MM.1S (cell line): ENCODE measurements around the gene FKBP7.

ENCODE experiments used
- DNase-seq: peaks from one replicate; pipeline ENCODE4 v3.0.0-alpha.2; 2015
- H2AFZ ChIP-seq: fragments of 300-600 bp; sonication (generic); 2 replicates; pipeline ENCODE4 v1.6.0; 2016; ENCODE audit warnings: antibody characterized with exemption, low read length
- H3F3A ChIP-seq: fragments of 300-600 bp; sonication (generic); 2 replicates; pipeline ENCODE4 v1.6.1; 2016; ENCODE audit warnings: mild to moderate bottlenecking, antibody characterized with exemption, low read length, moderate library complexity, mixed read lengths; ENCODE audit not compliant: insufficient read depth
- H3K27ac ChIP-seq: fragments of 300-600 bp; sonication (generic); 2 replicates; pipeline ENCODE4 v1.5.1; 2016; ENCODE audit warnings: mild to moderate bottlenecking, low read length
- H3K27me3 ChIP-seq: fragments of 300-600 bp; sonication (generic); replicated peaks from 2 replicates; pipeline ENCODE4 v1.6.0; 2016; ENCODE audit warnings: low read length; ENCODE audit not compliant: insufficient read depth
- H3K36me3 ChIP-seq: fragments of 300-600 bp; sonication (generic); replicated peaks from 2 replicates; pipeline ENCODE4 v1.6.1; 2016; ENCODE audit warnings: mild to moderate bottlenecking, low read length, mixed read lengths; ENCODE audit not compliant: insufficient read depth
- H3K4me1 ChIP-seq: fragments of 300-600 bp; sonication (generic); 2 replicates; pipeline ENCODE4 v1.6.1; 2016; ENCODE audit warnings: low read length, mixed read lengths
- H3K4me2 ChIP-seq: fragments of 300-600 bp; sonication (generic); 2 replicates; pipeline ENCODE4 v1.6.0; 2016; ENCODE audit warnings: low read depth, low read length
- H3K4me3 ChIP-seq: fragments of 300-600 bp; sonication (generic); 2 replicates; pipeline ENCODE4 v1.5.1; 2016; ENCODE audit warnings: low read length, mixed read lengths
- H3K79me2 ChIP-seq: fragments of 300-600 bp; sonication (generic); 2 replicates; pipeline ENCODE4 v1.6.1; 2016; ENCODE audit warnings: mixed run types, low read length, mixed read lengths
- H3K9ac ChIP-seq: fragments of 300-600 bp; sonication (generic); 2 replicates; pipeline ENCODE4 v1.6.1; 2016; ENCODE audit warnings: low read length, mixed read lengths
- H3K9me2 ChIP-seq: fragments of 300-600 bp; sonication (generic); replicated peaks from 2 replicates; pipeline ENCODE4 v1.6.1; 2016; ENCODE audit warnings: mild to moderate bottlenecking, low read length, mixed read lengths; ENCODE audit not compliant: insufficient read depth
- H3K9me3 ChIP-seq: fragments of 300-600 bp; sonication (generic); replicated peaks from 2 replicates; pipeline ENCODE4 v1.6.1; 2016; ENCODE audit warnings: mild to moderate bottlenecking, low read length, mixed read lengths; ENCODE audit not compliant: insufficient read depth
- H4K20me1 ChIP-seq: fragments of 300-600 bp; sonication (generic); 2 replicates; pipeline ENCODE4 v1.6.1; 2016; ENCODE audit warnings: mild to moderate bottlenecking, low read length, moderate library complexity, mixed read lengths; ENCODE audit not compliant: insufficient read depth
- CTCF ChIP-seq: fragments of 300-600 bp; sonication (generic); IDR thresholded peaks from 2 replicates; pipeline ENCODE4 v1.5.1; 2016; ENCODE audit warnings: antibody characterized with exemption, low read length, mixed read lengths
- EZH2 ChIP-seq: fragments of 300-600 bp; sonication (generic); optimal IDR thresholded peaks from 2 replicates; pipeline ENCODE3; 2017; ENCODE audit warnings: low read depth, mild to moderate bottlenecking, antibody characterized with exemption, low read length, mixed read lengths
- EZH2phosphoT487 ChIP-seq: fragments of 300-600 bp; sonication (generic); IDR thresholded peaks from 2 replicates; pipeline ENCODE4 v1.6.1; 2018; ENCODE audit warnings: antibody characterized with exemption, low read length

FKBP7 gene

GRCh38 chr2:178441426-178441825, 37.0 kb downstream of the FKBP7 start:
- Histone ChIP-seq H3K9me3 (no peaks in the 10 kb centered on the region), H3F3A (no peaks in the 10 kb centered on the region), H3K27me3 (no peaks in the 10 kb centered on the region), H3K4me3 (no peak overlapping the region), H3K4me2 (no peak overlapping the region), H3K79me2 (no peaks in the 10 kb centered on the region), H2AFZ (no peak overlapping the region), H3K9ac (no peak overlapping the region), H4K20me1 (no peaks in the 10 kb centered on the region), H3K9me2 (no peaks in the 10 kb centered on the region), H3K27ac (no peak overlapping the region), H3K36me3 (peaks cover 1% of the 10 kb centered on the region; the same call in 1 of the 2 replicates), H3K4me1 (no peaks in the 10 kb centered on the region)
- no peak for TF ChIP-seq EZH2
- TF ChIP-seq CTCF, result no peak
- no peak for TF ChIP-seq EZH2phosphoT487
- no peak for DNase-seq

GRCh38 chr2:178436662-178437061, 41.7 kb downstream of the FKBP7 start:
- no peaks in the 10 kb centered on the region for H4K20me1 ChIP-seq
- H3K4me1 ChIP-seq, result no peaks in the 10 kb centered on the region
- no peaks in the 10 kb centered on the region for H3K9me2 ChIP-seq
- DNase-seq, result no peak
- TF ChIP-seq EZH2 (no peak), CTCF (no peak), EZH2phosphoT487 (no peak)
- no peak overlapping the region for H3K4me3 ChIP-seq
- H3K36me3 ChIP-seq, result peaks cover 6% of the 10 kb centered on the region; the same call in 1 of the 2 replicates
- no peaks in the 10 kb centered on the region for H3F3A ChIP-seq
- no peaks in the 10 kb centered on the region for H3K27me3 ChIP-seq
- H3K79me2 ChIP-seq, result no peaks in the 10 kb centered on the region
- H3K9me3 ChIP-seq, result no peaks in the 10 kb centered on the region
- H2AFZ ChIP-seq, result no peak overlapping the region
- H3K27ac ChIP-seq, result no peak overlapping the region
- H3K9ac ChIP-seq, result no peak overlapping the region
- no peak overlapping the region for H3K4me2 ChIP-seq

GRCh38 chr2:178429336-178429735, 49.1 kb downstream of the FKBP7 start:
- no peak overlapping the region for H3K4me3 ChIP-seq
- no peaks in the 10 kb centered on the region for H3K4me1 ChIP-seq
- H3K27ac ChIP-seq, result no peak overlapping the region
- H4K20me1 ChIP-seq, result no peaks in the 10 kb centered on the region
- no peak overlapping the region for H2AFZ ChIP-seq
- H3K9ac ChIP-seq, result no peak overlapping the region
- no peaks in the 10 kb centered on the region for H3K27me3 ChIP-seq
- H3K9me2 ChIP-seq, result no peaks in the 10 kb centered on the region
- H3K4me2 ChIP-seq, result no peak overlapping the region
- H3K9me3 ChIP-seq, result no peaks in the 10 kb centered on the region
- H3K79me2 ChIP-seq, result no peaks in the 10 kb centered on the region
- H3K36me3 ChIP-seq, result no peaks in the 10 kb centered on the region; the same call in 1 of the 2 replicates
- no peak for DNase-seq
- TF ChIP-seq EZH2, result no peak
- TF ChIP-seq CTCF, result no peak
- TF ChIP-seq EZH2phosphoT487, result no peak
- H3F3A ChIP-seq, result no peaks in the 10 kb centered on the region

- Histone ChIP-seq H4K20me1 (no peaks in the 10 kb centered on the region), H3K36me3 (no peaks in the 10 kb centered on the region; the same call in 1 of the 2 replicates), H3K27ac (no peak overlapping the region), H3K9me2 (no peaks in the 10 kb centered on the region), H2AFZ (no peak overlapping the region), H3K9ac (no peak overlapping the region), H3K9me3 (no peaks in the 10 kb centered on the region), H3K79me2 (no peaks in the 10 kb centered on the region), H3K4me2 (no peak overlapping the region), H3K4me1 (no peaks in the 10 kb centered on the region), H3K27me3 (no peaks in the 10 kb centered on the region), H3F3A (no peaks in the 10 kb centered on the region), H3K4me3 (no peak overlapping the region)
- TF ChIP-seq EZH2phosphoT487, result no peak
- TF ChIP-seq EZH2, result no peak
- no peak for TF ChIP-seq CTCF
- no peak for DNase-seq
These were observed 50.0 kb downstream of the FKBP7 start for GRCh38 chr2:178428396-178428806.
